Erythroblast (primary cell): ENCODE data around the gene FAM83D.

Experiments
- GATA1 ChIP-seq: IDR thresholded peaks from 2 replicates; pipeline ENCODE4 v1.6.1; 2011; ENCODE audit warnings: low read depth, mild to moderate bottlenecking, control low read depth, low read length, moderate library complexity
- POLR2A ChIP-seq: IDR thresholded peaks from 2 replicates; pipeline ENCODE4 v1.6.1; 2011; ENCODE audit warnings: mild to moderate bottlenecking, low read length

- TF ChIP-seq POLR2A (no peak), GATA1 (no peak)
These were observed 31.8 kb downstream of the FAM83D start for GRCh38 chr20:38957915-38958485.
